K562 (cell line): ENCODE measurements around the gene PET100. TPM values are rescaled to one million over a fixed set of nuclear protein-coding genes. Genes with fewer than 3 reads are reported as not detected.

Experiments used
- ATAC-seq: fragments of 200-7000 bp; cut with Tn5 transposase; 3 replicates; pipeline ENCODE4 v1.9.1; 2020; ENCODE audit warnings: moderate library complexity
- BruUV-seq: library from RNA; stranded (reverse); fragments of 400-500 nt; replicated peaks from 2 replicates; lab custom pipeline; 2021; lab: Mats Ljungman, UMichigan
- CTCF ChIA-PET: fragments of 300-600 bp; formaldehyde crosslinking; extraction: SDS; loops from one replicate; lab custom pipeline; 2021; ENCODE audit warnings: low intra/inter-chr PET ratio; lab: Yijun Ruan, JAX
- POLR2A ChIA-PET: fragments of 300-600, 350-650 bp; sonication (Branson Sonifier 250); formaldehyde crosslinking; extraction: SDS; loops from one replicate; lab custom pipeline; 2021; ENCODE audit warnings: antibody characterized with exemption, inconsistent platforms; lab: Yijun Ruan, JAX
- DNase-seq, 4 experiments: peaks; one replicate each; pipeline versions ENCODE4 v3.0.0 to v3.0.0-alpha.2; 2011 to 2018; ENCODE audit warnings: low spot score in 3 of 4, mixed read lengths in 3 of 4; ENCODE audit errors: extremely low read depth in 1 of 4
- FAIRE-seq: peaks from 2 replicates; lab custom pipeline; 2011; peaks lifted over from hg19 to GRCh38; lab: Jason Lieb, UNC
- H2AFZ ChIP-seq: 2 replicates; pipeline ENCODE4 v1.6.0; 2011; ENCODE audit warnings: low read depth, low read length, control low read depth, inconsistent platforms
- H3K27ac ChIP-seq: fragments of 200-600 bp; 3 replicates; pipeline ENCODE4 v1.8.0; 2011; ENCODE audit warnings: low read depth, mild to moderate bottlenecking, control low read depth, inconsistent platforms, low read length, moderate library complexity, mixed read lengths; ENCODE audit errors: extremely low read depth
- H3K27me3 ChIP-seq, 2 experiments: fragments of 300-600 bp in 1 of 2; 2 replicates in 1 of 2; 3 replicates in 1 of 2; pipeline versions ENCODE4 v1.6.0 to v1.8.0; 2011; ENCODE audit warnings: inconsistent platforms in 2 of 2, low read length in 2 of 2, mild to moderate bottlenecking in 1 of 2, mixed read lengths in 1 of 2, moderate library complexity in 1 of 2; ENCODE audit not compliant: control insufficient read depth in 2 of 2, insufficient read depth in 2 of 2
- H3K36me3 ChIP-seq: fragments of 300-600 bp; 3 replicates; pipeline ENCODE4 v1.8.0; 2011; ENCODE audit warnings: mild to moderate bottlenecking, low read length, inconsistent platforms; ENCODE audit not compliant: control insufficient read depth, insufficient read depth
- H3K4me1 ChIP-seq, 2 experiments: fragments of 200-600 bp in 1 of 2; replicated peaks in 1 of 2; 2 replicates in 1 of 2; 3 replicates in 1 of 2; pipeline versions ENCODE4 v1.5.1 to v1.8.0; 2011; ENCODE audit warnings: inconsistent platforms in 2 of 2, low read length in 2 of 2, mild to moderate bottlenecking in 1 of 2, mixed read lengths in 1 of 2, moderate library complexity in 1 of 2; ENCODE audit not compliant: control insufficient read depth in 2 of 2, insufficient read depth in 2 of 2
- H3K4me2 ChIP-seq: 2 replicates; pipeline ENCODE4 v1.6.1; 2011; ENCODE audit warnings: low read length, control low read depth, inconsistent platforms, mixed read lengths; ENCODE audit not compliant: insufficient read depth
- H3K4me3 ChIP-seq: fragments of 200-600 bp; sonication (generic), shearing (Covaris generic); 2 replicates; pipeline ENCODE4 v1.5.1; 2016; ENCODE audit warnings: control low read depth, inconsistent platforms
- H3K79me2 ChIP-seq: fragments of 200-600 bp; 3 replicates; pipeline ENCODE4 v1.8.0; 2011; ENCODE audit warnings: low read length, inconsistent platforms; ENCODE audit not compliant: control insufficient read depth, insufficient read depth
- H3K9ac ChIP-seq, 2 experiments: 2 replicates each; pipeline versions ENCODE4 v1.6.0 to v1.6.1; 2011; ENCODE audit warnings: low read depth in 2 of 2, low read length in 2 of 2, control low read depth in 1 of 2, inconsistent platforms in 1 of 2, mild to moderate bottlenecking in 1 of 2, mixed read lengths in 1 of 2; ENCODE audit not compliant: insufficient read depth in 1 of 2
- H3K9me1 ChIP-seq: one replicate; pipeline ENCODE4 v1.6.0; 2011; ENCODE audit warnings: inconsistent platforms, mild to moderate bottlenecking, low read length, moderate library complexity; ENCODE audit not compliant: control insufficient read depth, insufficient read depth
- H3K9me3 ChIP-seq: replicated peaks from 2 replicates; pipeline ENCODE4 v1.5.1; 2011; ENCODE audit warnings: low read depth, low read length, inconsistent platforms; ENCODE audit not compliant: control insufficient read depth, insufficient read depth
- H4K20me1 ChIP-seq: replicated peaks from 2 replicates; pipeline ENCODE4 v1.6.1; 2011; ENCODE audit warnings: low read length, inconsistent platforms, mixed read lengths; ENCODE audit not compliant: control insufficient read depth, insufficient read depth
- COPS2 ChIP-seq: fragments of 450-650 bp; conservative IDR thresholded peaks from 2 replicates; pipeline ENCODE4 v1.6.1; 2016; ENCODE audit warnings: mild to moderate bottlenecking, moderate library complexity
- CREBBP ChIP-seq: IDR thresholded peaks from one replicate; pipeline ENCODE4 v1.6.1; 2012; ENCODE audit warnings: low read depth, mild to moderate bottlenecking, control low read depth, inconsistent platforms, low read length
- ELF2 ChIP-seq: fragments of 250-450 bp; sonication (Bioruptor Pico); IDR thresholded peaks from 2 replicates; pipeline ENCODE4 v1.5.0; 2021; ENCODE audit warnings: mild to moderate bottlenecking
- HMG20A ChIP-seq: fragments of 450-650 bp; formaldehyde crosslinking; conservative IDR thresholded peaks from 2 replicates; pipeline ENCODE4 v1.4.0; 2020; ENCODE audit warnings: mild to moderate bottlenecking, mixed read lengths
- LCOR ChIP-seq: sonication (generic); formaldehyde crosslinking; IDR thresholded peaks from 2 replicates; pipeline ENCODE4 v1.8.0; 2022; ENCODE audit warnings: mild to moderate bottlenecking, missing genetic modification reagents
- NFATC3 ChIP-seq: fragments of 450-650 bp; IDR thresholded peaks from 2 replicates; pipeline ENCODE4 v1.6.1; 2017; ENCODE audit warnings: mild to moderate bottlenecking
- RBM17 ChIP-seq: fragments of 200-400 bp; formaldehyde crosslinking; IDR thresholded peaks from 2 replicates; pipeline ENCODE4 v1.6.1; 2017; ENCODE audit warnings: low read depth, mild to moderate bottlenecking, low read length, borderline replicate concordance
- RFX1 ChIP-seq: fragments of 450-650 bp; IDR thresholded peaks from 2 replicates; pipeline ENCODE4 v1.6.1; 2016; ENCODE audit warnings: mild to moderate bottlenecking, moderate library complexity
- ZNF583 ChIP-seq: fragments of 250-450 bp; sonication (Bioruptor Pico); IDR thresholded peaks from 2 replicates; pipeline ENCODE4 v1.4.0; 2020
- ZNF780A ChIP-seq: fragments of 250-450 bp; sonication (Bioruptor Pico); IDR thresholded peaks from 2 replicates; pipeline ENCODE4 v1.5.0; 2021; ENCODE audit warnings: mild to moderate bottlenecking
- WGBS: fragments of 100-300 bp; shearing (Covaris generic); methylation state at CpG from one replicate; pipeline ENCODE4 v1.1.6; 2016; ENCODE audit warnings: low coverage, mixed read lengths; ENCODE audit not compliant: insufficient coverage; ENCODE audit errors: missing lambda C conversion rate; 5-methylcytosine and 5-hydroxymethylcytosine counted together
- in situ Hi-C: fragments of 300-500 bp; cut with MboI; formaldehyde crosslinking; loops from 4 replicates; pipeline ENCODE4 v1.15.0; 2018; ENCODE audit warnings: inconsistent platforms, mixed read lengths
- intact Hi-C: fragments of 100-400 bp; cut with micrococcal nuclease; formaldehyde crosslinking; loops from 2 replicates; pipeline ENCODE4 v1.14.2; 2022
- polyA plus RNA-seq, 8 experiments: library from polyadenylated mRNA; depleted of rRNA in 4 of 8; stranded (reverse) in 5 of 8; unstranded in 3 of 8; fragments of >200 nt; fragmentation: Nextera tagmentation in 2 of 8; fragmentation: Illumina TruSeq in 1 of 8; extraction: Ambion mirVana in 2 of 8; extraction: Trizol in 1 of 8; gene quantifications; 2 replicates each; pipeline versions ENCODE4 v1.2.1 to v1.2.3, GENCODE V29; 2011 to 2014; ENCODE audit warnings: inconsistent platforms in 1 of 8, missing spikeins in 1 of 8
- total RNA-seq, 7 experiments: library from RNA; depleted of rRNA in 6 of 7; stranded (reverse); fragments of >200 nt in 6 of 7; fragmentation: Illumina TruSeq in 2 of 7; extraction: Trizol in 2 of 7; gene quantifications; 2 replicates each; pipeline versions ENCODE4 v1.2.1 to v1.2.3, GENCODE V29; 2011 to 2021; ENCODE audit warnings: low replicate concordance in 1 of 7
- TF ChIP-seq, protein P1 (sequence below), 2 experiments: IDR thresholded peaks in 1 of 2; conservative IDR thresholded peaks in 1 of 2; 2 replicates each; pipeline ENCODE4 v1.6.1; 2016; ENCODE audit warnings: low read depth in 2 of 2, mild to moderate bottlenecking in 1 of 2, missing compliant biosample characterization in 1 of 2, missing genetic modification characterization in 1 of 2, moderate library complexity in 1 of 2
- TF ChIP-seq, protein P2 (sequence below): fragments of 450-650 bp; IDR thresholded peaks from 2 replicates; pipeline ENCODE4 v1.6.1; 2016
- TF ChIP-seq, protein P3 (sequence below): fragments of 250-450 bp; sonication (Bioruptor Pico); IDR thresholded peaks from 2 replicates; pipeline ENCODE4 v1.8.0; 2021; ENCODE audit warnings: borderline replicate concordance, mild to moderate bottlenecking, moderate library complexity; ENCODE audit not compliant: poor library complexity, severe bottlenecking

PET100 gene
- total and polyA plus RNA-seq, 9 of the 15 experiments (the other 6 are each of a cell fraction or from before 2014, with no cell fraction given) = 62.3 to 351 (median 98.3) TPM

DNA sequence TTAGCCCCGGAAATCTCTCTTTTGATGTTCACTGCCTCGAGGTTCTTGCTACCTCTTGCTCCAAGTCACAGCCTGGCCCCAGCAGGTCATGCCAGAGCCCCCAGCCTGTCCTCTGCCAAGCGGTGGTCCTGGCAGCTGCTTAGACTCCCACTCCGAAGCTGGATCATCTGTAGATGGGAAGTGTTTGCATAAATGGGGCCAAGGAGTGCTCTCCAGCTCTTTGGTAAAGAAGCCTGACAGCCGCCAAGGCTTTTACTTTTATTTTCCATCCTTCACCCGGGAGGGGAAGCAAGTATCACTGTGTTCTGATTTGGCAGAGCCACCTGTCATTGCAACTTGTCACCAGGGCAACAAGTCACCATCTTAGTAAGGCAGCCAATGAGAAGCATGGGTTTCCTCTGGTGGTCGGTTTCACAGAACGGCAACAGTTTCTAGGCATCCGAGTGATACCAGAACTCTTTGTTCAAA lies 28.7 kb downstream of the PET100 start:
- no peaks in the 10 kb centered on the region for H3K9me1 ChIP-seq
- H3K4me1 ChIP-seq = peaks cover 0 to 6% of the 10 kb centered on the region in 2 experiments; a peak in 2 of 5 replicates
- H4K20me1 ChIP-seq = no peaks in the 10 kb centered on the region
- no peak overlapping the region for H3K27ac ChIP-seq
- no peak overlapping the region for H3K9ac ChIP-seq
- no peak overlapping the region for H2AFZ ChIP-seq
- FAIRE-seq = no peak
- H3K27me3 ChIP-seq = peaks cover 4 to 9% of the 10 kb centered on the region in 2 experiments; a peak in 3 of 5 replicates
- no peak for DNase-seq
- no peaks in the 10 kb centered on the region for H3K79me2 ChIP-seq
- no peak for ATAC-seq
- no peak overlapping the region for H3K4me2 ChIP-seq
- ChIA-PET CTCF (no interaction called here), POLR2A (interaction anchor here (0.6 kb wide), 1 partner anchor 14 kb away, joined by 3 read pairs; no protein-coding TSS in a partner anchor)
- intact Hi-C loops (no loop called here), in situ Hi-C loops (no loop called here)
- 24% methylated on average over 9 of the region's 9 CpGs for WGBS
- H3K36me3 ChIP-seq = no peaks in the 10 kb centered on the region
- BruUV-seq = no TSS peak
- no peak overlapping the region for H3K4me3 ChIP-seq
- no peaks in the 10 kb centered on the region for H3K9me3 ChIP-seq
- TF ChIP-seq LCOR (CRISPR knock-in tag) = no peak
- TF ChIP-seq NFATC3 = no peak
- TF ChIP-seq, protein P1, sequence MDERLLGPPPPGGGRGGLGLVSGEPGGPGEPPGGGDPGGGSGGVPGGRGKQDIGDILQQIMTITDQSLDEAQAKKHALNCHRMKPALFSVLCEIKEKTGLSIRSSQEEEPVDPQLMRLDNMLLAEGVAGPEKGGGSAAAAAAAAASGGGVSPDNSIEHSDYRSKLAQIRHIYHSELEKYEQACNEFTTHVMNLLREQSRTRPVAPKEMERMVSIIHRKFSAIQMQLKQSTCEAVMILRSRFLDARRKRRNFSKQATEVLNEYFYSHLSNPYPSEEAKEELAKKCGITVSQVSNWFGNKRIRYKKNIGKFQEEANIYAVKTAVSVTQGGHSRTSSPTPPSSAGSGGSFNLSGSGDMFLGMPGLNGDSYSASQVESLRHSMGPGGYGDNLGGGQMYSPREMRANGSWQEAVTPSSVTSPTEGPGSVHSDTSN (CRISPR knock-in tag; IDR thresholded peaks at IDR 0.05; ENCODE audit: low read depth) = no peak
- TF ChIP-seq, protein P1 (tag; conservative IDR thresholded peaks at IDR 0.05; ENCODE audit: low read depth) = peak; percentile 35; the same call in 1 of the 2 replicates
- TF ChIP-seq, protein P2, sequence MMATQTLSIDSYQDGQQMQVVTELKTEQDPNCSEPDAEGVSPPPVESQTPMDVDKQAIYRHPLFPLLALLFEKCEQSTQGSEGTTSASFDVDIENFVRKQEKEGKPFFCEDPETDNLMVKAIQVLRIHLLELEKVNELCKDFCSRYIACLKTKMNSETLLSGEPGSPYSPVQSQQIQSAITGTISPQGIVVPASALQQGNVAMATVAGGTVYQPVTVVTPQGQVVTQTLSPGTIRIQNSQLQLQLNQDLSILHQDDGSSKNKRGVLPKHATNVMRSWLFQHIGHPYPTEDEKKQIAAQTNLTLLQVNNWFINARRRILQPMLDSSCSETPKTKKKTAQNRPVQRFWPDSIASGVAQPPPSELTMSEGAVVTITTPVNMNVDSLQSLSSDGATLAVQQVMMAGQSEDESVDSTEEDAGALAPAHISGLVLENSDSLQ = peak; percentile 88
- TF ChIP-seq RBM17 = no peak
- TF ChIP-seq HMG20A (CRISPR knock-in tag) = no peak
- TF ChIP-seq ELF2 = no peak
- no peak for TF ChIP-seq COPS2
- TF ChIP-seq RFX1 = peak; percentile 73
- TF ChIP-seq ZNF780A = no peak
- TF ChIP-seq CREBBP = no peak
- no peak for TF ChIP-seq ZNF583 (CRISPR knock-in tag)
- TF ChIP-seq, protein P3, sequence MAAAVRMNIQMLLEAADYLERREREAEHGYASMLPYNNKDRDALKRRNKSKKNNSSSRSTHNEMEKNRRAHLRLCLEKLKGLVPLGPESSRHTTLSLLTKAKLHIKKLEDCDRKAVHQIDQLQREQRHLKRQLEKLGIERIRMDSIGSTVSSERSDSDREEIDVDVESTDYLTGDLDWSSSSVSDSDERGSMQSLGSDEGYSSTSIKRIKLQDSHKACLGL (CRISPR knock-in tag) = no peak
